Measurements from ENCODE around the gene PKHD1.

DNA sequence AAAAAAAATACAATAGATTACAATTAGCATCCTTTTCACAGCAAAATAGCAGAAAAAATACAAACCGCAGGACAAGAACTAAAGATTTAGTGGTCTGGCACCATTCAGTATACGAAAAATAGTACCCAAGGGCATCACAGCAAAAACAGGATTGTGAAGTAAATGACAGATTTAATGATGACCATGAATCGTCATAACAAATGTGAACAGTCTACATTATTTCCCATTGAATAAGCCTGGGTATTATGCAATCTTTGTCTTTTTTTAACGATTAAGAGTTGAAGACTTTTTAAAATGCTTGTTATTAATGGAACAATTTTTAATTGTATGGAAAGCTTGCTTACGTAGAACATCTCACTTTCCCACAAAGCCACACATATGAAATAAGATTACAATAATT lies 432.8 kb downstream of the PKHD1 start:
- TF ChIP-seq POLR2A (IDR thresholded peaks at IDR 0.05), result no peak
- TF ChIP-seq CTCF (IDR thresholded peaks at IDR 0.05), result no peak

All from uterus (tissue), 2 donors.